NCI-H2227 treated with DMSO at 0.1 percent for 48 hours (cell line): ENCODE data around the gene LRFN3.
"Not testable (repeated sequence)": the region's sequence is repeated elsewhere in the genome, so short reads cannot be mapped to it uniquely, and the experiment has no call there.

ENCODE experiments used
- DNase-seq: peaks from one replicate; lab custom pipeline; 2025; lab: John Stamatoyannopoulos, UW

LRFN3 gene

GRCh38 chr19:35939307-35940077, 3.3 kb downstream of the LRFN3 start:
- no peak for DNase-seq

GRCh38 chr19:35940078-35940775, 4.1 kb downstream of the LRFN3 start:
- DNase-seq, result no peak

DNA sequence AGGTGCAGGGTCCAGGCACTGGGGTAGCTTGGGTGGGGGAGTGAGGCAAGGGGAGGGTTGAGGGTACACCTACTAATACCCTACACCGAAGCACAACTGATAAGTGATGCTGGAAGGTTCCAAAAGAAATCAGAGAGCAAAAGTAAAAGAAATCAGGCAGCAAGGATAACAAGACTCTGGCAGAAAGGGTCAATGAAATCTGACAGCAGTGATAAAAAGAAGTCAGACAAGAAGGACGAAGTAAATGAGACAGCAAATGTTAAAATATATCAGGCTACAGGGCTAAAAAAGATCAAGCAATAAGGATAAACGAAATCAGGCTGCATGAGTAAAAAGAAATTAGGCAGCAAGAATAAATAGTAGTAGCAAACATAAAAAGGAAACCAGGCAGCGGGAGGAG, 4.7 kb downstream of the LRFN3 start:
- no peak for DNase-seq

DNA sequence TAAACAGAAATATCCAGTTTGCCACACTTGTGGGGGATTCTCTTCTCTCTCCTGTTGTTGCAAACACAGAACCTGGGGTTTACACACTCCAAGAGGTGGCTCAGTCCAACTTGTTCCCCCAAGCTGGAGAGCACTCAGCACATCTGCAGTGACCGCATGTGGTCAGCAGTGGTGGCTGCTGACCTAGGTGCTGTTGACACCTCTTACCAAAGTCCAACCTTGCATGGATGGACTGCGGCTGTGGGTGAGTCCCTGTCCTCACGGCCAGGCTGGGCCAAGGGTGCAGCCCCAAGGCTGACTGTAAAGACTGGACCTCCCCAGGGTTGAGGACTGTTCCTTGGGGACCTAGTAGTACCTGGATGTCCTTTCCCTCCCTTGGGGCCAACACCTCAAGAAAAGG, 6.1 kb downstream of the LRFN3 start:
- no peak for DNase-seq

DNA sequence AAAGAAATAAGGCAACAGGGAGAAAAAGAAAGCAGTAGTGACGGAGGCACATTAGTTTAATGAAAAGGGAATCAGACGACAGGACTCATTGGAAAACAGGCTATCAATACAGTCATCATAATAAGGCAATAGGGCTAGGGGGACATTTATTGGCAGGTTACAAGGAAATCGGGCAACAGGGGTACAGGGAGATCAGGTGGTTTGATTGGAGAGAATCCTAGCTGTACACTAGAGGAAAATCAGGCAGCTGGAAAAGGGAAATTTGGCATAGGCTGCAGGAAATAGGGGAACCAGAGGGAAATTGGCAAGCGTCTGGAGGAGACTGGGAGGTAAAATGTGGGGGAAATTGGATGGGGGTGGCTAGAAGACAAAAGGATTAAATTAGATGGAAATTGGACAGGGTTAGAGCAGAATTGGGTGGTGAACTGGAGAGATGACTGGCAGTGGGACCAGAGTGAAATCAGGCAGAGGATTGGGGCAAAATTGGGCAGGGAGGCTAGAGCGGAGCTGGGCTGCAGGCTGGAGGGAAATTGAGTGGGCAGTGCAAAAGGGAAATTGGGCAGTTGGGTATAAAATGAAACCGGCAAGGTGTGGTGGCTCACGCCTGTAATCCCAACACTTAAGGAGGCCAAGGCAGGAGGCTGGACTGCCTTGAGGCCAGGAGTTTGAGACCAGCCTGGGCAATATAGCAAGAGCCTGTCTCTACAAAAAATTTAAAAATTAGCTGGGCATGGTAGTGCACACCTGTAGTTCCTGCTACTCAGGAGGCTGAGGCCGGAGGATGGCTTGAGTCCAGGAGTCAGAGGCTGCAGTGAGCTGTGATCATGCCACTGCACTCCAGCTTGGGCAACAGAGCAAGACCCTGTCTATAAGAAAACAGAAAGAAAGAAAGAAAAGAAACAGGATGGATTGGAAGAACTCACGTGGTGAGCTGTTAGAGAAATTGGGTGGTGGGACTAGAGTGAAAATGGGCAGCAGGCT, 7.4 kb downstream of the LRFN3 start:
- DNase-seq, result no peak

DNA sequence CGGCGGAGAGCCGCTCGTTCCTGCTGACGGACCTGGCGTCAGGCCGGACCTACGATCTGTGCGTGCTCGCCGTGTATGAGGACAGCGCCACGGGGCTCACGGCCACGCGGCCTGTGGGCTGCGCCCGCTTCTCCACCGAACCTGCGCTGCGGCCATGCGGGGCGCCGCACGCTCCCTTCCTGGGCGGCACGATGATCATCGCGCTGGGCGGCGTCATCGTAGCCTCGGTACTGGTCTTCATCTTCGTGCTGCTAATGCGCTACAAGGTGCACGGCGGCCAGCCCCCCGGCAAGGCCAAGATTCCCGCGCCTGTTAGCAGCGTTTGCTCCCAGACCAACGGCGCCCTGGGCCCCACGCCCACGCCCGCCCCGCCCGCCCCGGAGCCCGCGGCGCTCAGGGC, 8.4 kb downstream of the LRFN3 start:
- DNase-seq, result no peak

DNA sequence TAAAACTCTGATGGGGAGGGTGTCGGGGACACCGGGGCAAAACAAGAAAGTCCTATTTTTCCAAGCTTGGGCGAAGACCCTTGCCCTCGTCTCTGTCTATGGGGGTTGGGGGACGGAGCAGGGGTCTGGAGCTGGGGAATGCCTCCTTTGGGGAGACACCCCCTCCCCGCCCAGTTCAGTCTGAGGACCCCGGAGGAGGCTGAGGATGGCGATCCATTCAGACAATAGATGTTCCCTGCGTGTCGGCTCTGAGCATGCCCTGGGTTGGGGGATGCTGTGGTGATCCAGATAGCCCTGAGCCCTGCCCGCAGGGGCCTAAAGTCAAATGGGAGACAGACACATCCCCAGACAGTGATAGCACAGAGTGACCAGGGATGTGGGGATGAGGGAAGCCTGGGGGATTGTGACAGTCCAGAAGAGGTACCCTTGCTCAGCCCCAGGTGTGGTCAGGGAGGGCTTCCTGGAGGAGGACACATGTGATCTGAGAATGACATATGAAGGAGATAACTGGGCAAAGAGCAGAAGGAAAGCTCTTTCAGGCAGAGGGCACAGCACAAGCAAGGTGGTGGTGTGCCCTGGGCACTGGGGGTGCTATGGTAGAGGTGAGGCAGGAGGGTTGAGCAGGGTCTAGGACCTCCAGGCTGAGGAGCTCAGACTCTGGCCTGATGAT, 9.1 kb downstream of the LRFN3 start:
- DNase-seq, result no peak

DNA sequence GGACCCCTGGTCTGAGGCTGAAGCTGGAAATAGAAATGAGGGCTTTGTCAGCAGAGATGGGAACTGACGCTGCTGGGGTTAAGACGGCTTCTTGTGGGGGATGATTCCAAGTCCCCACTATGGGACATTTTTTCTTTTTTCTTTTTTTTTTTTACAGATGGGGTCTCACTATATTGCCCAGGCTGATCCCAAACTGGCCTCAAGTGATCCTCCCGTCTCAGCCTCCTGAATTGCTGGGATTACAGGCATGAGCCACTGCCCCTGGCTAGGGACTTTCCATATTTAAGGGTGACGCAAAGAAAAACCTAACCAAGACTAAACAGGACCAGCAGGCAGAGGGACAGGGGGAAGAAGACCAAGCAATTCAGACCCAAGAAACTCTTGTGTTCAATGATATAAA, 10.0 kb downstream of the LRFN3 start:
- no peak for DNase-seq

DNA sequence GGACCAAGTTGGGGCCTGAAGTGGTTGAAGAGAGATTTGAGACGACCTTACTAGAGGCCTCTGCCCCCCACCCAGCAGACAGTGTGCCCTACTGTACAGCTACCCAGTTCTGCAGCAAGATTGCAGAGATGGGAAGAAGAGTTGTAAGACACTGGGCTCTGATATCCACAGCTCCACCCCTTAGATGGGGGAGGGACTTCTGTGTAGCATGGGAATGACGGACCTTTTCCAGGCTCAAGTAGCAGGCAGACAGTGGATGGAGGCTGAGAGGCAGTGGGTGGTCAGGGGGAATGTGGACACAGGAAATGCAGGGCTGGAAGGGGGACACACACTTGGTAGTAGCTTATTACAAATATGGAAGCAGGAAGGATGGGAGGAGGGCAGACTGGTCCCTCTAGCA, 13.0 kb downstream of the LRFN3 start:
- no peak for DNase-seq

DNA sequence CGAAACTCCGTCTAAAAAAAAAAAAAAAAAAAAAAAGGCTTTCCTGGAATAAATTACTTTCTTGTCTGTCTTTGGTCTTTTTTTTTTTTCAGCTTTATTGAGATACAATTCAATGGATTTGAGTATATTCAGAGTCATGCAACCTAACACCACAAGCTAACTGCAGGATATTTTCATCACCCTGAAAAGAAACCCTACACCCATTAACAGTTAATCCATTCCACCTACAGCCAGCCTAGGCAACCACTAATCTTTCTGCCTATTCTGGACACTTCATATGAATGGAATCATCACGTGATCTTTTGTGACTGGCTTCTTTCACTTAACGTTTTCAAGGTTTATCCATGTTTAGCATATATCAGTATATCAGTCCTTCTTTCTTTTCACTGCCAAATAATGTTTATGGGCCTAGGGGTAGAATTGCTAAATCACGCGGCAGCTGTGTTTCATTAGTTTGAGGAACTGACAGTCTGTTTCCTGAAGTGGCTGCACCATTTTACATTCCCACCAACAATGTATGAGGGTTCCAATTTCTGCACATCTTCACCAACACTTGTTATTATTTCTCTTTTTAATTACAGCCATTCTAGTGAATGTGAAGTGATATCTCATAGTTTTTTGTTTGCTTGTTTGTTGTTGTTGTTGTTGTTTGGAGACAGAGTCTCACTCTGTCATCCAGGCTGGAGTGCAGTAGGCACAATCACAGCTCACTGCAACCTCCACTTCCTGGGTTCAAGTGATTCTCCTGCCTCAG, 19.9 kb downstream of the LRFN3 start:
- DNase-seq, result no peak

DNA sequence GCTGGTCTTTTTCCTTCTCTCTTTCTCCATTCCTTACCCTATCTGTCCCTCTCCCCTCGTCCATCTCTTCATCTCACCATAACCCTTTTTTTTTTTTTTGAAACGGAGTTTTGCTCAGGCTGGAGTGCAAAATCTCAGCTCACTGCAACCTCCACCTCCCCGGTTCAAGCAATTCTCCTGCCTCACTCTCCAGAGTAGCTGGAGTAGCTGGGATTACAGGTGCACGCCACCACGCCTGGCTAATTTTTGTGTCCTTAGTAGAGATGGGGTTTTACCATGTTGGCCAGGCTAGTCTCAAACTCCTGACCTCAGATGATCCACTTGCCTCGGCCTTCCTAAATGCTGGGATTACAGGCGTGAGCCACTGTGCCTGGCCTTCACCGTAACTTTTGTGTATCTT, 21.2 kb downstream of the LRFN3 start:
- DNase-seq, result not testable (repeated sequence)

GRCh38 chr19:35958660-35959039, 22.5 kb downstream of the LRFN3 start:
- no peak for DNase-seq

DNA sequence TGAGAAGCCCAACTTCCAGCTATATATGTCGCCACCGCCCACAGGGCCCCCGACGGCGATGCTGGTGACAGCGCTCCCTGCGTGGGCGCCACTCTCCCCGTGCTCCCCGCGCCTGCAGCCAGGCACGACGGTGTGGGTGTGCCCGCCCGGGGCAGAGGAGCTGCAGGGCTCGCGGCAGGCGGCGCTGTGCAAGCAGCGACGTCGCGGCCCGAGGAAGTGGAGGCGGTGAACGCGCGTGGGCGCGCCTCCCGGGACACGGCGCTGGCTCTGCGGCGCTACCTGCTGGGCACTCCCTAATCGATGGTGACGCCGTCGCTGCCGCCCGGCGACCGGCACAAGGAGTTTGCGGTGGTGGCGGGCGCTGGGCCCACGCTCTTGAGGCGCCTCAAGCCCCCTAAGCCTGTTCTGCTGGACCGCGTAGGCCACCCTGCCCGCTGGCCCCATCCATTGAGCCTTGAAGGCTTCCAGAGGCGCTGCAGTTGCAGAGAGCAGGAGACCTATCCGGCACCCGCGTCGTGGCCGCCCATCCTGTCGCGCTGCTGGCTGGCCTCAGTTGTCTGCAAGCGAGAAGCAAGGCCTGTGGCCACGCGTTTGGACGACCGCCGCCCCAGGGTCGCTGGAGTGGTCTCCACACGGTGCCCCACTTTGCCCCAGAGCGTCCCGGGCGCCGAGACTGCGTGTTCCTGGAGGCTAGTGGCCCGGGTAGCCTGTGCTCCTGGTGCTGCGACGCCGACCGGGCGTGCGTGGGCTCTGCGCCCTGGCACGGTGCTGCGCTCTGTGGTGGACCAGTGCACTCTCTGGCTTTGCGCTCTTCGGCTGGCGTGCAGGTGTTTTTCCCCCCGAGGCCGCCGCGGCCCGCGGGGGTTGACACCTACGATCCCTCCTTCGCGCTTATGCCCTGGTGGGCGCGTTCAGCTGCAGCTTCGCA, 23.1 kb downstream of the LRFN3 start:
- peak; percentile 32 for DNase-seq

DNA sequence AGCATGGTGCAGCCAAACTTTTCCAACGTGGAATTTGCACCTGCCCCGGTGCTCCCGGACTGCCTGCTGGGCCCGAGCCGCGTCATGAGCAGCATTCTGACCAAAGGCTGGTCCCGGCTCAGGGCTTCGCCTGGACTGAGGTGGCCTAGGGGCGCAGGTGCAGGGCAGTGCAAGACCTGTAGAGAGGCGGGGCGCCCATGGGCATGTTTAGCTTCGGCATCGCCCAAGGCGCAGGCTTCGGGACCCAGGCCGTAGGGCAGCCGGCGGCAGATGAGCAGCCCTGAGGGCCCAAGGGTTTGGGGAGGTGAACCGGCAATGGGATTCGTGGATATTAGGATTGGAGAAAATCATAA, 23.8 kb downstream of the LRFN3 start:
- no peak for DNase-seq

DNA sequence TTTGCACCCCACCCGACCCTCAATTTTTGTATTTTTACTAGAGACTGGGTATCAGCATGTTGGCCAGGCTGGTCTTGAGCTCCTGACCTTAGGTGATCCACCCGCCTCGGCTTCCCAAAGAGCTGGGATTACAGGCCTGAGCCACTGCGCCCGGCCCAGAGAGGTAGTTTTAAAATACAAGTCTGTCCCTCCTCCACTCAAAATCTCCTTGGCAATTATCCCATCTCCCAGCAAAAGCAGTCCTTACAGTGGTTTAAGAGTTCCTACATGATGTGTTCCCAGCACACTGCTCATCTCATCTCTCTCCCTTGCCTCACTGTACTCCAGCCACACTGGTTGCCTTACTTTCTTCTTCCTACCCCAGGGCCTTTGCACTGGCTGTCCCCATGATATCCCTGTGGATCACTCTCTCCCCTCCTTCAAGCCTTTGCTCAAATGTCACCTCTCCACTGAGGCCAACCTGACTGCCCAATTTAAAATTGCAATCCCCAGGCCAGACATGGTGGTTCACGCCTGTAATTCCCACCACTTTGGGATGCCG, 24.3 kb downstream of the LRFN3 start:
- no peak for DNase-seq

DNA sequence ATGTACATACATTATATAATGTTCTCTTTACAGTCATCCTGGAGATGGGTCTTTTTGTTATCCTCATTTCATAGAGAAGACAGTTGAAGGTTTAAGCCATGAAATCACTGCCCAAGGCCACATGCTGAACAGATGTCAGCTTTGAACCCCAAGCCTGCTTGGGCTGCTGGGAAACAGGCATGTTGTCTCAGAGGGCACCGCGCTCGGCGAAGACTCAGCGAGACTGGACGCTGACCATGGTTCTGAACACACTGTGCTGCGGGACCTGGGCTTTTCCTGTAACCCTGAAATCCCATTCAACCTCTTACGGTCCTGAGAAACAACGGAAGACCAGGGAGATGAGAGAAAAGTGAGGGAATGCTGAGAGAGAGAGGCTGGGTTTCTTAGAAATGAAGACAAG, 27.3 kb downstream of the LRFN3 start:
- DNase-seq, result no peak

GRCh38 chr19:35966771-35967170, 30.6 kb downstream of the LRFN3 start:
- no peak for DNase-seq

DNA sequence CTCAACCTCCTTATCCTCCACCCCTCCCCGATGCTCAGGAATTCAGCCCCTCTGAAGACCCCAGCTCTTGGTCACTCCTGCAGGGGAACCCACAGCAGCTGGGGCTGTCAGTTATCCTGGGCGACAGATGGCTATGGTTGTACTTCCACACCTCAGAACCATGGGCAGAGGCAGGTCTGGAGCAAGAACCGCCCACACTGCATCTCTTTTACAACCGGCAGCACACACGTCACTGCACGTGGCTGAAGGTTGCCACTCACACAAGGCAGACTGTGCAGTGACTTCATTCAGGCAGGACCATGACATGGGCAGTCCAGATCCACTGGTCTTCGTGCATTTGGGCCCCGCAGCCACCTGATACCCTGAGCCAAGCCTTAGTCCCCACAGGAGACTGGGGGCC, 37.3 kb downstream of the LRFN3 start:
- no peak for DNase-seq

GRCh38 chr19:35975608-35976214, 39.5 kb downstream of the LRFN3 start:
- DNase-seq, result no peak
